Measurements from ENCODE around the gene ZNF384.
A peak's percentile ranks its signal among the peaks of the same experiment; 100 is the strongest.
"Not testable (repeated sequence)": the region's sequence is repeated elsewhere in the genome, so short reads cannot be mapped to it uniquely, and the experiment has no call there.

ZNF384 gene

GRCh38 chr12:6722863-6723262 is 33.7 kb upstream of the ZNF384 start:
- no peak overlapping the region for H3K27ac ChIP-seq (ENCODE audit: low read length)

GRCh38 chr12:6716874-6717437 is 27.8 kb upstream of the ZNF384 start:
- H3K9me3 ChIP-seq (ENCODE audit: control insufficient read depth, insufficient read depth, low read length): no peaks in the 10 kb centered on the region
- no peaks in the 10 kb centered on the region for H3K4me1 ChIP-seq (ENCODE audit: control insufficient read depth, insufficient read depth, low read length)
- WGBS (ENCODE audit: insufficient coverage, insufficient read length): no CpG with 5 or more reads among the region's 10 CpGs
- H3K36me3 ChIP-seq (ENCODE audit: control insufficient read depth, insufficient read depth, low read length): no peaks in the 10 kb centered on the region
- no peaks in the 10 kb centered on the region for H3K27me3 ChIP-seq (ENCODE audit: control insufficient read depth, insufficient read depth, low read length)
- no peak overlapping the region for H3K4me3 ChIP-seq (ENCODE audit: low read length)
- H3K27ac ChIP-seq (ENCODE audit: low read length): no peak overlapping the region
- no peak for DNase-seq (ENCODE audit: low read depth, low spot score)

More at GRCh38 chr12:6722863-6723262, 33.7 kb upstream of the ZNF384 start:
- Histone ChIP-seq H3K4me1 (ENCODE audit: control insufficient read depth, insufficient read depth, low read length) (no peaks in the 10 kb centered on the region), H3K36me3 (ENCODE audit: control insufficient read depth, insufficient read depth, low read length) (no peaks in the 10 kb centered on the region; the same call in 1 of the 2 replicates), H3K9me3 (ENCODE audit: control insufficient read depth, insufficient read depth, low read length) (no peaks in the 10 kb centered on the region), H3K4me3 (ENCODE audit: low read length) (no peak overlapping the region), H3K27me3 (ENCODE audit: control insufficient read depth, insufficient read depth, low read length) (no peaks in the 10 kb centered on the region)
- DNase-seq (ENCODE audit: low read depth, low spot score): no peak
- no CpG with 5 or more reads among the region's 3 CpGs for WGBS (ENCODE audit: insufficient coverage, insufficient read length)

GRCh38 chr12:6716031-6716873 is 27.1 kb upstream of the ZNF384 start:
- DNase-seq (ENCODE audit: low read depth, low spot score); H3K36me3 ChIP-seq (ENCODE audit: control insufficient read depth, insufficient read depth, low read length); H3K4me1 ChIP-seq (ENCODE audit: control insufficient read depth, insufficient read depth, low read length); H3K4me3 ChIP-seq (ENCODE audit: low read length); H3K27me3 ChIP-seq (ENCODE audit: control insufficient read depth, insufficient read depth, low read length); H3K27ac ChIP-seq (ENCODE audit: low read length); H3K9me3 ChIP-seq (ENCODE audit: control insufficient read depth, insufficient read depth, low read length): not testable (repeated sequence)
- WGBS (ENCODE audit: insufficient coverage, insufficient read length): no CpG with 5 or more reads among the region's 41 CpGs

- no CpG with 5 or more reads among the region's 16 CpGs for WGBS (ENCODE audit: insufficient coverage, insufficient read length)
- Histone ChIP-seq H3K27me3 (ENCODE audit: control insufficient read depth, insufficient read depth, low read length) (no peaks in the 10 kb centered on the region), H3K4me1 (ENCODE audit: control insufficient read depth, insufficient read depth, low read length) (no peaks in the 10 kb centered on the region), H3K9me3 (ENCODE audit: control insufficient read depth, insufficient read depth, low read length) (no peaks in the 10 kb centered on the region), H3K36me3 (ENCODE audit: control insufficient read depth, insufficient read depth, low read length) (no peaks in the 10 kb centered on the region), H3K4me3 (ENCODE audit: low read length) (no peak overlapping the region), H3K27ac (ENCODE audit: low read length) (no peak overlapping the region)
- DNase-seq (ENCODE audit: low read depth, low spot score): no peak
These were observed 19.8 kb upstream of the ZNF384 start for GRCh38 chr12:6708960-6709394.

GRCh38 chr12:6708351-6708750 is 19.2 kb upstream of the ZNF384 start:
- DNase-seq (ENCODE audit: low read depth, low spot score); H3K36me3 ChIP-seq (ENCODE audit: control insufficient read depth, insufficient read depth, low read length); H3K27me3 ChIP-seq (ENCODE audit: control insufficient read depth, insufficient read depth, low read length); H3K4me3 ChIP-seq (ENCODE audit: low read length); H3K27ac ChIP-seq (ENCODE audit: low read length); H3K9me3 ChIP-seq (ENCODE audit: control insufficient read depth, insufficient read depth, low read length); H3K4me1 ChIP-seq (ENCODE audit: control insufficient read depth, insufficient read depth, low read length): not testable (repeated sequence)
- no CpG with 5 or more reads among the region's 21 CpGs for WGBS (ENCODE audit: insufficient coverage, insufficient read length)

- WGBS (ENCODE audit: insufficient coverage, insufficient read length): no CpG with 5 or more reads among the region's 10 CpGs
- no peak overlapping the region for H3K27ac ChIP-seq (ENCODE audit: low read length)
- no peaks in the 10 kb centered on the region for H3K36me3 ChIP-seq (ENCODE audit: control insufficient read depth, insufficient read depth, low read length)
- H3K9me3 ChIP-seq (ENCODE audit: control insufficient read depth, insufficient read depth, low read length): no peaks in the 10 kb centered on the region
- DNase-seq (ENCODE audit: low read depth, low spot score): no peak
- H3K27me3 ChIP-seq (ENCODE audit: control insufficient read depth, insufficient read depth, low read length): peaks cover 9% of the 10 kb centered on the region
- no peak overlapping the region for H3K4me3 ChIP-seq (ENCODE audit: low read length)
- peaks cover 3% of the 10 kb centered on the region; the same call in 1 of the 2 replicates for H3K4me1 ChIP-seq (ENCODE audit: control insufficient read depth, insufficient read depth, low read length)
These were observed 14.5 kb upstream of the ZNF384 start for GRCh38 chr12:6703631-6704030.

- no peak overlapping the region for H3K27ac ChIP-seq (ENCODE audit: low read length)
- no peak for DNase-seq (ENCODE audit: low read depth, low spot score)
- peak overlapping the region; percentile 78; the same call in 1 of the 2 replicates for H3K4me3 ChIP-seq (ENCODE audit: low read length)
- H3K4me1 ChIP-seq (ENCODE audit: control insufficient read depth, insufficient read depth, low read length): peaks cover 6% of the 10 kb centered on the region; the same call in 1 of the 2 replicates
- no peaks in the 10 kb centered on the region for H3K9me3 ChIP-seq (ENCODE audit: control insufficient read depth, insufficient read depth, low read length)
- no CpG with 5 or more reads among the region's 13 CpGs for WGBS (ENCODE audit: insufficient coverage, insufficient read length)
- H3K27me3 ChIP-seq (ENCODE audit: control insufficient read depth, insufficient read depth, low read length): peaks cover 9% of the 10 kb centered on the region
- H3K36me3 ChIP-seq (ENCODE audit: control insufficient read depth, insufficient read depth, low read length): no peaks in the 10 kb centered on the region
These were observed 12.0 kb upstream of the ZNF384 start for GRCh38 chr12:6701078-6701768.

GRCh38 chr12:6700646-6701051 is 11.5 kb upstream of the ZNF384 start, which contains the start of gene PIANP:
TSS of gene PIANP (minus strand) at chr12:6700815. CDS start at chr12:6698061, 2,754 bp downstream.
- H3K4me3 ChIP-seq (ENCODE audit: low read length): peak within 1 kb of the TSS; percentile 78
- WGBS (ENCODE audit: insufficient coverage, insufficient read length): no CpG with 5 or more reads among the region's 43 CpGs
- H3K27me3 ChIP-seq (ENCODE audit: control insufficient read depth, insufficient read depth, low read length): peaks cover 9% of the 10 kb centered on the region
- H3K36me3 ChIP-seq (ENCODE audit: control insufficient read depth, insufficient read depth, low read length): no peaks in the 10 kb centered on the region
- DNase-seq (ENCODE audit: low read depth, low spot score): no peak
- no peaks in the 10 kb centered on the region for H3K9me3 ChIP-seq (ENCODE audit: control insufficient read depth, insufficient read depth, low read length)
- H3K27ac ChIP-seq (ENCODE audit: low read length): no peak within 1 kb of the TSS
- H3K4me1 ChIP-seq (ENCODE audit: control insufficient read depth, insufficient read depth, low read length): peaks cover 6% of the 10 kb centered on the region; the same call in 1 of the 2 replicates

GRCh38 chr12:6699989-6700645 is 10.9 kb upstream of the ZNF384 start:
- peak overlapping the region; percentile 78 for H3K4me3 ChIP-seq (ENCODE audit: low read length)
- no CpG with 5 or more reads among the region's 65 CpGs for WGBS (ENCODE audit: insufficient coverage, insufficient read length)

More at GRCh38 chr12:6699989-6700645, 10.9 kb upstream of the ZNF384 start:
- no peak for DNase-seq (ENCODE audit: low read depth, low spot score)
- Histone ChIP-seq H3K36me3 (ENCODE audit: control insufficient read depth, insufficient read depth, low read length) (no peaks in the 10 kb centered on the region), H3K27ac (ENCODE audit: low read length) (no peak overlapping the region), H3K4me1 (ENCODE audit: control insufficient read depth, insufficient read depth, low read length) (peaks cover 6% of the 10 kb centered on the region; the same call in 1 of the 2 replicates), H3K9me3 (ENCODE audit: control insufficient read depth, insufficient read depth, low read length) (no peaks in the 10 kb centered on the region), H3K27me3 (ENCODE audit: control insufficient read depth, insufficient read depth, low read length) (peaks cover 9% of the 10 kb centered on the region)
